Caco-2 (cell line): ENCODE results near the gene CSF1. TPM values are rescaled to one million over a fixed set of nuclear protein-coding genes. Genes with fewer than 3 reads are reported as not detected.

Source experiments
- BruUV-seq: library from RNA; stranded (reverse); fragments of 400-500 nt; replicated peaks from 2 replicates; lab custom pipeline; 2021; lab: Mats Ljungman, UMichigan
- CTCF ChIA-PET: fragments of 300-600 bp; sonication (Branson Sonifier 250); formaldehyde crosslinking; loops from one replicate; lab custom pipeline; 2022; ENCODE audit warnings: antibody characterized with exemption; lab: Charles Lee
- POLR2A ChIA-PET: fragments of 300-600 bp; sonication (Branson Sonifier 250); formaldehyde crosslinking; loops from one replicate; lab custom pipeline; 2022; ENCODE audit warnings: antibody characterized with exemption; lab: Charles Lee
- DNase-seq, 2 experiments: peaks; one replicate each; pipeline versions ENCODE4 v3.0.0 to v3.0.0-alpha.2; 2020 to 2022
- H3K27me3 ChIP-seq: replicated peaks from 2 replicates; pipeline ENCODE4 v1.6.0; 2011; ENCODE audit warnings: low read length; ENCODE audit not compliant: control insufficient read depth, insufficient read depth
- H3K36me3 ChIP-seq: 2 replicates; pipeline ENCODE4 v1.5.1; 2011; ENCODE audit warnings: low read length; ENCODE audit not compliant: control insufficient read depth, insufficient read depth
- H3K4me1 ChIP-seq: fragments of 250-450 bp; sonication (Bioruptor Pico); 2 replicates; pipeline ENCODE4 v1.5.1; 2020; ENCODE audit warnings: mild to moderate bottlenecking
- H3K4me3 ChIP-seq: 2 replicates; pipeline ENCODE4 v1.5.1; 2011; ENCODE audit warnings: low read depth, mild to moderate bottlenecking, control low read depth, low read length
- H3K9me3 ChIP-seq: fragments of 250-450 bp; sonication (Bioruptor Pico); 2 replicates; pipeline ENCODE4 v1.5.1; 2020; ENCODE audit warnings: mild to moderate bottlenecking, moderate library complexity
- H3K27ac Mint-ChIP-seq: one replicate; pipeline ENCODE4 v1.8.0; 2022; ENCODE audit warnings: mixed read lengths; ENCODE audit not compliant: unreplicated experiment
- H3K27me3 Mint-ChIP-seq: one replicate; pipeline ENCODE4 v1.8.0; 2022; ENCODE audit warnings: mixed read lengths; ENCODE audit not compliant: insufficient read depth, unreplicated experiment
- H3K36me3 Mint-ChIP-seq: one replicate; pipeline ENCODE4 v1.8.0; 2022; ENCODE audit warnings: mild to moderate bottlenecking, mixed read lengths; ENCODE audit not compliant: insufficient read depth, unreplicated experiment
- H3K4me1 Mint-ChIP-seq: one replicate; pipeline ENCODE4 v1.8.0; 2022; ENCODE audit warnings: low read depth, mixed read lengths; ENCODE audit not compliant: unreplicated experiment
- H3K4me3 Mint-ChIP-seq: one replicate; pipeline ENCODE4 v1.8.0; 2022; ENCODE audit warnings: mild to moderate bottlenecking, moderate library complexity, mixed read lengths; ENCODE audit not compliant: unreplicated experiment
- H3K9me3 Mint-ChIP-seq: one replicate; pipeline ENCODE4 v1.8.0; 2022; ENCODE audit warnings: mixed read lengths; ENCODE audit not compliant: unreplicated experiment
- intact Hi-C: fragments of 100-400 bp; cut with micrococcal nuclease; formaldehyde crosslinking; loops from one replicate; pipeline ENCODE4 v1.10.0; 2022; ENCODE audit not compliant: unreplicated experiment
- total RNA-seq: library from RNA; stranded (reverse); gene quantifications from 2 replicates; pipeline ENCODE4 v1.2.3, GENCODE V29; 2022
- TF ChIP-seq, protein P1 (sequence below), 2 experiments: fragments of 200-600 bp in 1 of 2; IDR thresholded peaks; 1 replicate in 1 of 2; 2 replicates in 1 of 2; pipeline versions ENCODE4 v1.5.1 to v1.8.0; 2011 to 2022; ENCODE audit warnings: antibody characterized with exemption in 1 of 2, control low read depth in 1 of 2, inconsistent platforms in 1 of 2, low read depth in 1 of 2, low read length in 1 of 2, mild to moderate bottlenecking in 1 of 2, moderate library complexity in 1 of 2; ENCODE audit not compliant: insufficient read depth in 1 of 2, severe bottlenecking in 1 of 2, unreplicated experiment in 1 of 2

Gene CSF1
- total RNA-seq, 1 experiment from 2014 or later, result 3.9 TPM

DNA sequence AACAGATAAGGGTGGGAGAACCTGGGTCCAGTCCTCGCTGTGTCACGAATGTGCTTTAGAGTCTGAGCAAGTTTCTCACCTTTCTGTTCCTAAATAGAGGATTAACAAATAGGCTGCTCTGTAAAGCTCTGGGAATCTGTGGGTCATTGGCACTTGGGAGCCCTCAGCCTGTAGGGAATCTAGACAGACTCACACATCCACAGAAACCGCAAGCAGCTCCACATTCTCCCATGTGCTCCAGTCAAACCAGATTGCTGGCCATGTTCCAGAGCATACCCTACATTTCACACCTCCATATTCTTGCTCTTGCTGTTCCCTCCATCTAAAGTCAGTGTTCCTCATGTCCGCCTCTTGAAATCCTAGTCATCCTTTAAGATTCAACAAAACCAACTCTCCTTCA is 66.1 kb downstream of the CSF1 start:
- Mint-ChIP-seq H3K27me3 (no peaks in the 10 kb centered on the region), H3K4me3 (no peak overlapping the region), H3K36me3 (no peaks in the 10 kb centered on the region), H3K4me1 (peaks cover 18% of the 10 kb centered on the region), H3K9me3 (no peaks in the 10 kb centered on the region), H3K27ac (no peak overlapping the region)
- Histone ChIP-seq H3K27me3 (no peaks in the 10 kb centered on the region), H3K4me1 (peaks cover 28% of the 10 kb centered on the region), H3K36me3 (no peaks in the 10 kb centered on the region), H3K9me3 (peaks cover 5% of the 10 kb centered on the region; the same call in 1 of the 2 replicates), H3K4me3 (no peak overlapping the region)
- ChIA-PET CTCF (no interaction called here), POLR2A (no interaction called here)
- no TSS peak for BruUV-seq
- TF ChIP-seq, protein P1, sequence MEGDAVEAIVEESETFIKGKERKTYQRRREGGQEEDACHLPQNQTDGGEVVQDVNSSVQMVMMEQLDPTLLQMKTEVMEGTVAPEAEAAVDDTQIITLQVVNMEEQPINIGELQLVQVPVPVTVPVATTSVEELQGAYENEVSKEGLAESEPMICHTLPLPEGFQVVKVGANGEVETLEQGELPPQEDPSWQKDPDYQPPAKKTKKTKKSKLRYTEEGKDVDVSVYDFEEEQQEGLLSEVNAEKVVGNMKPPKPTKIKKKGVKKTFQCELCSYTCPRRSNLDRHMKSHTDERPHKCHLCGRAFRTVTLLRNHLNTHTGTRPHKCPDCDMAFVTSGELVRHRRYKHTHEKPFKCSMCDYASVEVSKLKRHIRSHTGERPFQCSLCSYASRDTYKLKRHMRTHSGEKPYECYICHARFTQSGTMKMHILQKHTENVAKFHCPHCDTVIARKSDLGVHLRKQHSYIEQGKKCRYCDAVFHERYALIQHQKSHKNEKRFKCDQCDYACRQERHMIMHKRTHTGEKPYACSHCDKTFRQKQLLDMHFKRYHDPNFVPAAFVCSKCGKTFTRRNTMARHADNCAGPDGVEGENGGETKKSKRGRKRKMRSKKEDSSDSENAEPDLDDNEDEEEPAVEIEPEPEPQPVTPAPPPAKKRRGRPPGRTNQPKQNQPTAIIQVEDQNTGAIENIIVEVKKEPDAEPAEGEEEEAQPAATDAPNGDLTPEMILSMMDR (IDR thresholded peaks at IDR 0.05; ENCODE audit: insufficient read depth in 1 of 2, low read depth in 1 of 2, low read length in 1 of 2, severe bottlenecking in 1 of 2, unreplicated experiment in 1 of 2), result no peak
- DNase-seq, result no peak
- intact Hi-C loops, result no loop called here

DNA sequence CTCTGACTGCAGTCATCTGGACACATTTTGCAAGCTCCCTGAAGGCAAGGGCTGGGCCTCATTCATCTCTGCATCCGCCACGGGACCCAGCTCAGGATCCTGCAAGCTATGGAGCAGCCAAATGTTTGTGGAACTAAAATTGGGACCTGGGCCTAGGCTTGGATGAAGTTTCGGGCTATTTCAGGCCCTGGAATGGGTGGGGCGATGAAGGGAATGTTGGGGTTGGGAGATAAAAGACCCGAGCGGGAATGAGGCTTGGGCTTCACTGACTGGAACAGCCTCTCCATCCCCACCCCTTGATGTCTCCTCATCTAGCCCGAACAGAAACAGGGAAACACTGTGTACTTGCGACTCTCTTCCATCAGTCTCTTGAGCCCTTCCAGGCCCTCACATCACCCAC is 66.6 kb downstream of the CSF1 start:
- Mint-ChIP-seq H3K27me3 (no peaks in the 10 kb centered on the region), H3K27ac (no peak overlapping the region), H3K4me3 (no peak overlapping the region), H3K9me3 (no peaks in the 10 kb centered on the region), H3K36me3 (no peaks in the 10 kb centered on the region), H3K4me1 (peaks cover 18% of the 10 kb centered on the region)
- no peak for DNase-seq
- TF ChIP-seq, protein P1 (IDR thresholded peaks at IDR 0.05; ENCODE audit: insufficient read depth in 1 of 2, low read depth in 1 of 2, low read length in 1 of 2, severe bottlenecking in 1 of 2, unreplicated experiment in 1 of 2), result no peak
- BruUV-seq, result no TSS peak
- POLR2A ChIA-PET, result no interaction called here
- Histone ChIP-seq H3K9me3 (peaks cover 5% of the 10 kb centered on the region; the same call in 1 of the 2 replicates), H3K4me1 (peaks cover 28% of the 10 kb centered on the region), H3K36me3 (no peaks in the 10 kb centered on the region), H3K4me3 (no peak overlapping the region), H3K27me3 (no peaks in the 10 kb centered on the region)
- intact Hi-C loops, result no loop called here
- CTCF ChIA-PET, result no interaction called here

DNA sequence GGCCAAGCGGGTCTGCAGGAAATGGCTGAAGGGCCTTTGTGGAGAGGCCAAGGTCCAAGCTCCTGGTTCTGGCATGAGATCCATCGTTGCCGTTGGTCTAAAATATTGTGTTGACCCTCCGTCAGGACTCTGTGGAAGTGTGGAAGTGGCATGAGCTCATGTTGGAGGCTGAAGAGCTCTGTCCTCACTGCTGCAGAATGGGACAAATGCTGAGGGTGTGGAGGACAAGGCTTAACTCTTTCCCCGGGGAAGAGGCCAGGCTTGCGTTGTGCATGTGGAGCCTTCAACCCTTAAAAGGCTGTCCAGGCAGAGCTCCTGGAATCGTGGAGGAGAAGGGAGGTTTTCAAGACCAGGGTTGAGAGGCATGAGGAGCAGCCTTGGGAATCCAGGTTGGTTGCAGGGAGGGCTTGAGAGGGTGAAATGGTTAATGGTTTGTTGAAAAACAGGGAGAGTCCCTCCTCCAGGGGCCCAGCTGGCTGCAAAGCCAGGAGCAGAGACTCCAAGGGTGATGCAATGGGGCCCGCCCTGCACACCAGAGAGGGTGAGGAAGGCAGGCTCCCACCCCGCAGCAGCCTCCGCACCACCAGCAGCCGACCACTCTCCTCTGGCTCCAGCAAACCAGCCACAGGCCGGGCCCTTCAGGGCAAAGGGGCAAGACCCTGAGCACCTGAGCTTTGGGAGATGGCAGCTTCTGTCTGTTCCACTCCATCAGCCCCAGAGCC is 67.2 kb downstream of the CSF1 start:
- H3K36me3 Mint-ChIP-seq, result no peaks in the 10 kb centered on the region
- H3K27ac Mint-ChIP-seq, result no peak overlapping the region
- no TSS peak for BruUV-seq
- Histone ChIP-seq H3K4me1 (peaks cover 28% of the 10 kb centered on the region), H3K27me3 (no peaks in the 10 kb centered on the region), H3K36me3 (no peaks in the 10 kb centered on the region), H3K9me3 (peaks cover 5% of the 10 kb centered on the region; the same call in 1 of the 2 replicates), H3K4me3 (no peak overlapping the region)
- no peaks in the 10 kb centered on the region for H3K9me3 Mint-ChIP-seq
- intact Hi-C loops, result no loop called here
- POLR2A ChIA-PET, result no interaction called here
- TF ChIP-seq, protein P1 (IDR thresholded peaks at IDR 0.05; ENCODE audit: insufficient read depth in 1 of 2, low read depth in 1 of 2, low read length in 1 of 2, severe bottlenecking in 1 of 2, unreplicated experiment in 1 of 2), result no peak
- DNase-seq, result no peak
- H3K4me1 Mint-ChIP-seq, result peaks cover 18% of the 10 kb centered on the region
- CTCF ChIA-PET, result no interaction called here
- H3K4me3 Mint-ChIP-seq, result no peak overlapping the region
- H3K27me3 Mint-ChIP-seq, result no peaks in the 10 kb centered on the region
